Nephron progenitor cell (in vitro differentiated cells): ENCODE results near the gene CSMD2.

Experiments used
- DNase-seq: peaks from one replicate; pipeline ENCODE4 v3.0.0; 2021
- H3K27ac Mint-ChIP-seq: 2 replicates; pipeline ENCODE4 v1.8.0; 2021; ENCODE audit warnings: mild to moderate bottlenecking, moderate library complexity, mixed read lengths
- H3K27me3 Mint-ChIP-seq: 2 replicates; pipeline ENCODE4 v1.8.0; 2021; ENCODE audit warnings: mild to moderate bottlenecking, low read depth, mixed read lengths; ENCODE audit not compliant: poor library complexity
- H3K36me3 Mint-ChIP-seq: 2 replicates; pipeline ENCODE4 v1.8.0; 2021; ENCODE audit warnings: low read depth, mixed read lengths
- H3K4me1 Mint-ChIP-seq: 2 replicates; pipeline ENCODE4 v1.8.0; 2021; ENCODE audit warnings: mixed read lengths
- H3K4me3 Mint-ChIP-seq: 2 replicates; pipeline ENCODE4 v1.8.0; 2021; ENCODE audit warnings: mild to moderate bottlenecking, moderate library complexity, mixed read lengths
- H3K9me3 Mint-ChIP-seq: 2 replicates; pipeline ENCODE4 v1.8.0; 2021; ENCODE audit warnings: mild to moderate bottlenecking, moderate library complexity, mixed read lengths
- CTCF ChIP-seq: fragments of 200-600 bp; sonication (generic); IDR thresholded peaks from 2 replicates; pipeline ENCODE4 v1.5.0; 2021; ENCODE audit warnings: antibody characterized with exemption

The CSMD2 gene

DNA sequence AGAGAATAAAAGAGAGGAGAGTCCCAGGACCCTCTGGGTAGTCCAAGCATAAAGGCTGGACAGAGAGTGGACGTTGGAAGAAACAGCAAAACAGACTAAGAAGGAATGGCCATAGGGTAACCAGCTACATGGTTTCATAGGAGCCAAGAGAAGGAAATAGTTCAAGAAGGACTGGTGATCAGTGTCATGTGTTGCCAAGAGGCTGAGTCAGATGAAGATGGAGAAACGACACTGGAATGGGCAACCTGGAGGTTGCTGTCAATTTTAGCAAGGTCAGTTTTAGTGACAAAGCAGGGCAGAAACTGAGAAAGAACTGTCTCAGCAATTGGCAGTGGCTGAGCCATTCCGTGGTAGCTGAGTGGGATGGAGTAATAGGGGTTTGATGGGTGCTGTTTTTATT is 259.8 kb downstream of the CSMD2 start:
- DNase-seq: no peak
- no peak overlapping the region for H3K4me3 Mint-ChIP-seq
- no peak overlapping the region for H3K27ac Mint-ChIP-seq
- H3K27me3 Mint-ChIP-seq: no peaks in the 10 kb centered on the region
- no peaks in the 10 kb centered on the region for H3K36me3 Mint-ChIP-seq
- H3K4me1 Mint-ChIP-seq: peaks cover 7% of the 10 kb centered on the region
- TF ChIP-seq CTCF: no peak
- no peaks in the 10 kb centered on the region for H3K9me3 Mint-ChIP-seq

DNA sequence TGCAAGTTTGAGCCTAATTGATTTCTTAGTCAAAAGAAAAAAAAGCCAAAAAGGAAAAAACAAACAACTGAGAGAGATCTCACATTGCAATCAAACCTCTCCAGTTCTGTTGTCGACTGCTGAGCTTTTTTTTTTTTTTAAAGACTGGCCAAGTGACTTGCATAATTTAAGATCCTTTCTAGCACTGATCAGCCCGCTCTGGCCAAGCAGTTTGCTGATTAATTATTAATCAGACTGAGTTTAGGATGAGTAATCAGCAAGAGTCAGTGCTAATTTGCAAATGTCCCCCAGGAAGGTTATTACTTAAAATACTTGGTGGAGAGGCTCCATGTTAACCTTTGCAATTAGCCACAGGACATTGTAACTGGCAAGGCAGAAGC is 261.8 kb downstream of the CSMD2 start:
- Mint-ChIP-seq H3K27ac (no peak overlapping the region), H3K4me3 (no peak overlapping the region), H3K27me3 (peaks cover 3% of the 10 kb centered on the region), H3K4me1 (peaks cover 7% of the 10 kb centered on the region), H3K9me3 (no peaks in the 10 kb centered on the region), H3K36me3 (no peaks in the 10 kb centered on the region)
- no peak for TF ChIP-seq CTCF
- DNase-seq: no peak

- H3K9me3 Mint-ChIP-seq: no peaks in the 10 kb centered on the region
- peaks cover 3% of the 10 kb centered on the region for H3K27me3 Mint-ChIP-seq
- DNase-seq: no peak
- H3K36me3 Mint-ChIP-seq: no peaks in the 10 kb centered on the region
- no peak overlapping the region for H3K4me3 Mint-ChIP-seq
- no peak for TF ChIP-seq CTCF
- H3K4me1 Mint-ChIP-seq: peaks cover 7% of the 10 kb centered on the region
- H3K27ac Mint-ChIP-seq: no peak overlapping the region
Measured at GRCh38 chr1:33902486-33903209, 262.4 kb downstream of the CSMD2 start.

GRCh38 chr1:33899746-33900145 is 265.3 kb downstream of the CSMD2 start:
- no peak overlapping the region for H3K27ac Mint-ChIP-seq
- DNase-seq: no peak
- TF ChIP-seq CTCF: no peak
- H3K4me1 Mint-ChIP-seq: peaks cover 7% of the 10 kb centered on the region
- no peaks in the 10 kb centered on the region for H3K9me3 Mint-ChIP-seq
- H3K27me3 Mint-ChIP-seq: peaks cover 3% of the 10 kb centered on the region
- H3K4me3 Mint-ChIP-seq: no peak overlapping the region
- H3K36me3 Mint-ChIP-seq: no peaks in the 10 kb centered on the region

DNA sequence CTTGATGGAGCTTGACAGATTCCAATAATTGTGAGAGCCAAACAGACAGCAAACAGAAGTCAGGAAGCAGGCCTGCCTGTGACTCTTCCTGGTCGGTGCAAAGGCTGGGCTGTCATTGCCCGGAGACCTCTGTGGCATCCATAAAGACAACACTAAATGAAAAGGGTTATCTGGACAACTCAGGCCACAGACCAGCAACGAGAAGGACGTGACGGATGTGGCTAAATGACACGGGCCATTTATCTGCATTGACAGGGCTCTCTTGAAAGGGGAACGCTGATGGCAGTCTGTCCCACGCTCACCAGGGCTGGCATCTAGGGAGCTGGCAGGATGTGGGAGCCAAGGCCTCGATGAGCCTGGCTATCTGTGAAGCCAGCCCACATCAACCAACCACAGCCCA is 266.1 kb downstream of the CSMD2 start:
- no peaks in the 10 kb centered on the region for H3K9me3 Mint-ChIP-seq
- H3K36me3 Mint-ChIP-seq: no peaks in the 10 kb centered on the region
- no peak for TF ChIP-seq CTCF
- H3K4me3 Mint-ChIP-seq: no peak overlapping the region
- H3K4me1 Mint-ChIP-seq: peaks cover 7% of the 10 kb centered on the region
- peaks cover 3% of the 10 kb centered on the region for H3K27me3 Mint-ChIP-seq
- no peak overlapping the region for H3K27ac Mint-ChIP-seq
- DNase-seq: no peak

DNA sequence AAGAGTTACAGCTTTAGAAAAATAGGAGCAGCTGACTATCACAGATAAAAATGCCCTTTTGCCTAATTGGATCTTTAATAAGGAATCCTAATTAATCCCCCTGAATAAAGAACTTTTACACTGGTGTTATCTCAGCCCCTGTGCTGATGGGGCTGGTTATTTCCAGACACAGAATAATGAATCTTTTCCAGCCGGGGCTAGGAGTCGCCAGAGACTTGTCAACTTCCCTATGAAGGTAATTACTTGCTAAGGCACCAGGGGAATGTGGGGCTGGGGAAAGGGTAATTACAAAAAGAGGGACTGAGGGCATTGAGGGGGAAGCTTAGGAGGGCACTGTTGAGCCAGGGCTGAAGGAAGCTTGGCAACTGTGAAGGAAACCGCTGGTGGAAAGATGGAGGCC is 266.6 kb downstream of the CSMD2 start:
- no peak for DNase-seq
- Mint-ChIP-seq H3K27me3 (peaks cover 3% of the 10 kb centered on the region), H3K9me3 (no peaks in the 10 kb centered on the region), H3K4me1 (peaks cover 7% of the 10 kb centered on the region), H3K4me3 (no peak overlapping the region), H3K27ac (peak overlapping the region; percentile 33), H3K36me3 (no peaks in the 10 kb centered on the region)
- no peak for TF ChIP-seq CTCF
